ENCODE data around the gene LPAR3.

LPAR3 gene

GRCh38 chr1:84835169-84835568 lies 57.8 kb downstream of the LPAR3 start:
- H3K4me3 ChIP-seq (ENCODE audit: control insufficient read depth, low read depth, low read length), result no peak overlapping the region
- TF ChIP-seq, protein P1, sequence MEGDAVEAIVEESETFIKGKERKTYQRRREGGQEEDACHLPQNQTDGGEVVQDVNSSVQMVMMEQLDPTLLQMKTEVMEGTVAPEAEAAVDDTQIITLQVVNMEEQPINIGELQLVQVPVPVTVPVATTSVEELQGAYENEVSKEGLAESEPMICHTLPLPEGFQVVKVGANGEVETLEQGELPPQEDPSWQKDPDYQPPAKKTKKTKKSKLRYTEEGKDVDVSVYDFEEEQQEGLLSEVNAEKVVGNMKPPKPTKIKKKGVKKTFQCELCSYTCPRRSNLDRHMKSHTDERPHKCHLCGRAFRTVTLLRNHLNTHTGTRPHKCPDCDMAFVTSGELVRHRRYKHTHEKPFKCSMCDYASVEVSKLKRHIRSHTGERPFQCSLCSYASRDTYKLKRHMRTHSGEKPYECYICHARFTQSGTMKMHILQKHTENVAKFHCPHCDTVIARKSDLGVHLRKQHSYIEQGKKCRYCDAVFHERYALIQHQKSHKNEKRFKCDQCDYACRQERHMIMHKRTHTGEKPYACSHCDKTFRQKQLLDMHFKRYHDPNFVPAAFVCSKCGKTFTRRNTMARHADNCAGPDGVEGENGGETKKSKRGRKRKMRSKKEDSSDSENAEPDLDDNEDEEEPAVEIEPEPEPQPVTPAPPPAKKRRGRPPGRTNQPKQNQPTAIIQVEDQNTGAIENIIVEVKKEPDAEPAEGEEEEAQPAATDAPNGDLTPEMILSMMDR (conservative IDR thresholded peaks at IDR 0.05; ENCODE audit: control insufficient read depth, insufficient read depth, low read depth, low read length), result no peak
- DNase-seq (ENCODE audit: low read depth), result no peak

- TF ChIP-seq, protein P1 (conservative IDR thresholded peaks at IDR 0.05; ENCODE audit: control insufficient read depth, insufficient read depth, low read depth, low read length), result no peak
- no peak overlapping the region for H3K4me3 ChIP-seq (ENCODE audit: control insufficient read depth, low read depth, low read length)
- peak; percentile 63 for DNase-seq (ENCODE audit: low read depth)
These were observed 58.5 kb downstream of the LPAR3 start for GRCh38 chr1:84834419-84835064.

- DNase-seq (ENCODE audit: low read depth), result no peak
- TF ChIP-seq, protein P1 (conservative IDR thresholded peaks at IDR 0.05; ENCODE audit: control insufficient read depth, insufficient read depth, low read depth, low read length), result no peak
- no peak overlapping the region for H3K4me3 ChIP-seq (ENCODE audit: control insufficient read depth, low read depth, low read length)
These were observed 59.8 kb downstream of the LPAR3 start for GRCh38 chr1:84833194-84833593.

DNA sequence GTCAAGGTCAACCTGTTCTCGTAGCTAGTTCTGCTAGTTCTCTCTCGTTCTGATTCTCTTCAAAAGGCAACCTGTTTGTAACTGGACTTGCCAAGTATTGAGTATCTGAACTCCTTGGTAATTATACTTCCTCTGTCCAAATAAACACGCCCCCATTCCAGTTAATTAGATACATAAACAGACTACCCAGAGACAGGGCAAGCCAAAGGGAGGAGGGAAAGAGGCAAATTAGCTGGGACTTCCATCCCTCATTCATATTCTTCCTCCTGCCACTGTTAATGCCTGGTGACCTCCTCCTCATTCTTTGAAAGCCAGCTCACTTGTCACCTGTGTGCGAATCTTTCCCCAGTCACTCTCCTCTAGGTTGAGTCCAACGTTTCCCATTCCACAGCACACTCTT lies 62.9 kb downstream of the LPAR3 start:
- H3K4me3 ChIP-seq (ENCODE audit: control insufficient read depth, low read depth, low read length), result no peak overlapping the region
- TF ChIP-seq, protein P1 (conservative IDR thresholded peaks at IDR 0.05; ENCODE audit: control insufficient read depth, insufficient read depth, low read depth, low read length), result no peak
- no peak for DNase-seq (ENCODE audit: low read depth)

DNA sequence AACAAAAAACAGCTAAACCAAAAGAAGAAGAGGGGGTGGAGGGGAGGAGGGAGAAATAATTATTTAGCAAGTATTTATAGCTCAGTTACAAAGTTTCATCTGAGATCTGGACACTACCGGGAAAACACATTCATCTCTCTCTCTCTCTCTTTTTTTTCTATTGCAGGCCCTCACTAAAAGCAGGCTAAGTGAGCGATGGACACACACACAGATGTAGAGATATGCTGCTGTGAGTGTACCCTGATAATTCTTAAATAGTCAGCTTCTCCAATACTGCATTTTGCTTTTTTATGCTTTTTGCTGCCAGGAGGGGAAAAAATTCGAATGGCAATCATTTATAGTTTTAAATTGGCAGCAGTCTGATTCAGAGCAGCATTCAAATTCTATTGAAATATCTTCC lies 65.0 kb downstream of the LPAR3 start:
- TF ChIP-seq, protein P1 (conservative IDR thresholded peaks at IDR 0.05; ENCODE audit: control insufficient read depth, insufficient read depth, low read depth, low read length), result no peak
- no peak for DNase-seq (ENCODE audit: low read depth)

GRCh38 chr1:84827555-84827954 lies 65.5 kb downstream of the LPAR3 start:
- TF ChIP-seq, protein P1 (conservative IDR thresholded peaks at IDR 0.05; ENCODE audit: control insufficient read depth, insufficient read depth, low read depth, low read length), result no peak
- DNase-seq (ENCODE audit: low read depth), result no peak
- H3K4me3 ChIP-seq (ENCODE audit: control insufficient read depth, low read depth, low read length), result no peak overlapping the region

More for the DNA sequence above, 65.0 kb downstream of the LPAR3 start:
- H3K4me3 ChIP-seq (ENCODE audit: control insufficient read depth, low read depth, low read length), result no peak overlapping the region

- TF ChIP-seq, protein P1 (conservative IDR thresholded peaks at IDR 0.05; ENCODE audit: control insufficient read depth, insufficient read depth, low read depth, low read length), result no peak
- DNase-seq (ENCODE audit: low read depth), result no peak
- H3K4me3 ChIP-seq (ENCODE audit: control insufficient read depth, low read depth, low read length), result no peak overlapping the region
These were observed 67.8 kb downstream of the LPAR3 start for GRCh38 chr1:84825161-84825560.
